GM19468 (cell line): ENCODE data around the gene LNPEP.
"Not testable (repeated sequence)": the region's sequence is repeated elsewhere in the genome, so short reads cannot be mapped to it uniquely, and the experiment has no call there.

Experiments
- ATAC-seq: cut with Tn5 transposase; IDR thresholded peaks from one replicate; pipeline ENCODE4 v1.9.1; 2021; ENCODE audit warnings: mild to moderate bottlenecking, moderate library complexity, moderate number of reproducible peaks; ENCODE audit not compliant: unreplicated experiment; ENCODE audit errors: extremely low read depth

The LNPEP gene

GRCh38 chr5:97044052-97044451 is 108.2 kb downstream of the LNPEP start:
- no peak for ATAC-seq

DNA sequence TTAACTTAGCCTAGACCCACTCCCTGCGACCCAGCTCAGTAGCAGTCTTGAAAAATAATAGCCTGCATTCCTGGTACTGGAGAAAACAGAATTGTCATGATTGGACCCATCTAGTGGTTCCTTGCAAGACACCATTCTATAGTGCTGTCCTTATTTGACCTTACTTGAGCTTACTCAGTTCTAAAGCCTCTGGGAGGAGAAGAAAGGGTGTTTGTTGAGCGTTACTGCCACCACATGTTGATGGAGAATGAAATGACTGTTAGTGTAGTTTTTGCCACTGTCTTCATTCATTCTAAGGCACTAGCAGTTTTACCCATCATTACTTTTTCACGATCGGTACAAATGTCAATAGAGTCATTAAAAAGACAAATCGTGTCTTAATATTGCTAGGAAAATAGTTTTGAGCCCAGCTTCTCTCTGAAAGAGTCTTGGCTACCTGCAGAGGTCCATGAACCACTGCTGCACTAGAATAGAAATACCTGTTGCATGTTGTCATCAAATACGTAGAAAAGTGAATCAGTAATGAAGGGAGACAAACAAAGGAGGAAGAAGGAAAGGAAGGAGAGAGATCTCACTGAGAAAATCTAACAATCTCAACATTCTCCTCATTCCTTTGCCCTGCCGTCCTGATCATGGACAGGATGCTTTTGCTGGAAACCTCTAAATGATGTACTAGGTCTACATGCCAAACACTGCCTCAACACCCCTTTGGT is 110.5 kb downstream of the LNPEP start:
- ATAC-seq = no peak

DNA sequence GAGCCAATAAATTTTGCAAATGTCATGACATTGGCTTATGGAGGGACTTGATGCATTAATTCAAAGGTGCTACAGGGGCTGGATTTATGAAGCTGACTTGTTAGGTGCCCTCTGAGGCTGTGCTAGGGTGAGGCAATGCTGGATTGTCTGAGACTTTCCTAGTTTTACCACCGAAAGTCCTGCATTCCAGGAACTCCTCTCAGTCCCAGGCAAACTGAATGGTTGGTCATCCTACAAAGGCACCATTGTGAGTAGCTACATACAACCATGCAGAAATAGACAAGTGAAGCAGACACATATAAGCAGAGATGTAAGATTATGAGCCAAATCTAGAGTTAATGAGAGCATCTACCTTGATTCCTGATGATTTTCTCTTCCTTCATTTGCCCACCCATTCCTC is 111.2 kb downstream of the LNPEP start:
- no peak for ATAC-seq

GRCh38 chr5:97049175-97049574 is 113.3 kb downstream of the LNPEP start:
- ATAC-seq = no peak

DNA sequence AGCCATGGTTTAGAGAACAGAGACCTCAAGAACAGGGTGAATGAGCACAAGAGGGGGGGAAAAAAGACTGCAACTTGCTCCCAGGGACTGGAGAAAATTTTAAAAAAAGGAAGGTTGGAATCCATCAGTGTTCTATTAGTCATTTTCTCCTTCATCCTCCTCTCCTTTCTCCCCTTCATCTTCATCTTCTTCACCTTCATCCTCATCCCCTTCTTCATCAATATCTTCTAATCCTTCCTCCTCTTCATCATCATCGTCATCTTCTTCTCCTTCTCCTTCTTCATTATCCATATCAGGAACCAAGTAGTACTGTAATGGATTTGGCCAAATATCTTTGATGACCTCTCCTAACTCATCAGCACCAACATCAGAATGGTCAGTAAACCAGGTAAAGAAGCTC is 120.4 kb downstream of the LNPEP start:
- no peak for ATAC-seq

GRCh38 chr5:97062046-97062445 is 126.2 kb downstream of the LNPEP start:
- no peak for ATAC-seq

GRCh38 chr5:97063251-97063650 is 127.4 kb downstream of the LNPEP start:
- ATAC-seq = no peak

GRCh38 chr5:97065475-97065874 is 129.6 kb downstream of the LNPEP start:
- no peak for ATAC-seq

DNA sequence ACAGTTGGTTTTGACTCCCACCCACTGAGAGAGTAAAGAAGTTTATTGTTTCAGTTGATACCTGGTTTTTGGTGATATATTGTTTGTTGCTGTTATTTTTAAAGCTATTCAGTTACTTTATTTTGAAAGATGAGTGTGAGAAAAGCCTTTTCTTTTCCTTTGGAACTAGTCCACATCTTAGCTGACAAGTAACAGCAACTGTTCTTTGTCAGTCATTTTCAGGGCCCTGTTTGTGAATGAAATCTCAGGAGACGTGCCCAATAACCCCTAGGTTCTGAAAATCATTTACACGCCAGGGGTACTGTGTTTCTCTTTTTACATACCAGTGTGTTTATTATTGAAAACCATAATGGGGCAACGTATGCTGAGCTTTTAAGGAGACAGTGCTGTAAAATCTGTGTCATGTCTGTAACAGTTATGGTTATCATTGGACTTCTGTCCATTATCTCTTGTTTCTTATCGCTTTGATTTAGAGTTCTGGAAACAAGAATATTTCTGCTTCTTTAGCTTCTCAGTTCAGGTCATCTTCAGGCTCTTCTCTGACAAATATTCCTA is 131.5 kb downstream of the LNPEP start:
- ATAC-seq = no peak

- ATAC-seq = no peak
Observed at GRCh38 chr5:97070234-97070633, 134.4 kb downstream of the LNPEP start.

DNA sequence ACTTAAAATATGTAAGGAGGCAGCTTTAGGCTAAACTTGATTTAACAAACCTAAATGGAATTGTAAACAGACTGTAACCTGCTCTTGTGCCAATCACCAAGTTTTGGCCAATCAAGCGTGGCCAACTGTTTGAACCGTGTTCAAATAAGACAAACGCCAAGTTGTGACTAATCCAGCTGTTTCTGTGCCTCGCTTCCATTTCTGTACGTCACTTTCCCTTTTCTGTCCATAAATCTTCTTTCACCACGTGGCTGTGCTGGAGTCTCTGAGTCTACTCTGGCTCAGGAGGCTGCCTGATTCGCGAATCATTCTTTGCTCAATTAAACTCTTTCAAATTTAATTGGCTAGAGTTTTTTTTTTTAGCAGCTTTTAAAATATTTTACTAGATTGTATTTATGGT is 135.2 kb downstream of the LNPEP start:
- no peak for ATAC-seq

- ATAC-seq = no peak
Observed at GRCh38 chr5:97071993-97072392, 136.1 kb downstream of the LNPEP start.

DNA sequence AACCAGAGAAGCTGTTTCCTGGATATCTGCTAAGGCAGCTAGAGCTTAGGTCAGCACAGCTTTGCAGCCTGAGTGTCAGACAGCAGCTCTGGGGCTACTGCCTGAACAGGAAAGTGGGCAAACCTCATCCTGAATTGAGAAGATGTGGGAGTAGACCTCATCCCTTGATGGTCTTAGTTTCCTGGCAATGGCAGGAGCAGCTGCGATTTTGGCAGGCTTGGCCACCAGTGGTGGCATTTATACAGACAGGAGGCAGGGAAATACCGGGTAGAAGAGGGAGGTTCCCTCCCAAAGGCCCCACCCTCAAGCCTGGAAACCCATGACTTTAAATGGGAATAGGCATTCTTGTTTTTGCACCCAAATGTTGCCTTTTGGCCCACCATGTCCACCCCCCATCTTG is 136.8 kb downstream of the LNPEP start:
- no peak for ATAC-seq

DNA sequence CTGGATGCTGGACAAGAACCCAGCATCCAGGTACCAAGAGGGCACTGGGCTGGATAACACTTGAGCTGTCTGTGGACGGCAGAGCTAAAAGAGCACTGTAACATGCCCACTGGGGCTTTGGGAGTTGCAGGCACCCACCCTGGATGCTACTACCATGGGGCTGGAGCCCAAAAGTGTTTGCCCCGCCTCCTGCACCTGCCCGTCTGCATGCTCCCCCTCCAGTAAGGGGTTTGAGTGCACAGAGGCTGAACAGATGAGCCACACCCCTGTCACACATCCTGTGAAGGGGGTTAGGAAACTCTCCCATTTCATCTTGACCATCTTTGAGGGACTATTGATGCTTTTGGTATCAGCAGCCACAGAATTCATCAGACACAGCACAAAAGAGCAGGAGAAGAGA is 137.5 kb downstream of the LNPEP start:
- no peak for ATAC-seq

GRCh38 chr5:97074859-97075489 is 139.1 kb downstream of the LNPEP start:
- ATAC-seq = no peak

DNA sequence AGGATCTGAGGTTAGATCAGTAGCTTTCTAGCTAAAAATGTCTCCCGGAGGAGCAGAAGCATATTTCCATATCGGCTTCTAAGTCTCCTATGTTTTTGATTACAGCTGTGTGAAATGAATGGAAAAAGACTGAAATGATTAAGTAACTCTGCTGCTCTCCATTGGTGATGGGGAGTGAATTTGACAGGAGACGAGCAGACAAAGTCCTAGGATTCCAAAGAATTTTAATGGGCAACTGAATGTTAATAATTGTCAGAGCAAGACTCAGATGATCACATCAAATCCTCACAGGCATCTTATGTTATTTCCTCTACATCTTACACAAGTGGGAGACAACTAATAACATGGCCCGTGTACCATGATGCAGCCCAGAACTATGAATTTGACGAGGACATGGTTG is 139.8 kb downstream of the LNPEP start:
- no peak for ATAC-seq

DNA sequence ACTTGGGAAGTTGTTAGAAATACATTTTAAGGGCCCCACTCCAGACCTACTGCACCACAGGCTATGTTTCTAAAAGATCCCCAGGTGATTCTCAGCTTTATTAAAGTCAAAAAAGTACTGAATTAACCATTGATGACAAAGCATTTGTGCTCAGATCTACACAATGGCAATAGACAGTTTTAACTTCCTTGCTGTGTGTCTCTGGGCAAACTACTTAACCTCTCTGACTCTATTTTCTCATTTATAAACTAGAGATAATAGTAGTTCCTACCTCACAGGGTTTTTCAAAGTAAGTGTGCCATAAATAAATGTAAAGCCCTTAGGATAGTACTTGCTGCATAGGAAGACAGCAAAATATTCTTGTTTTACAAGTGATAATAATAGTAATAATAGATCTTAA is 140.2 kb downstream of the LNPEP start:
- ATAC-seq = no peak

DNA sequence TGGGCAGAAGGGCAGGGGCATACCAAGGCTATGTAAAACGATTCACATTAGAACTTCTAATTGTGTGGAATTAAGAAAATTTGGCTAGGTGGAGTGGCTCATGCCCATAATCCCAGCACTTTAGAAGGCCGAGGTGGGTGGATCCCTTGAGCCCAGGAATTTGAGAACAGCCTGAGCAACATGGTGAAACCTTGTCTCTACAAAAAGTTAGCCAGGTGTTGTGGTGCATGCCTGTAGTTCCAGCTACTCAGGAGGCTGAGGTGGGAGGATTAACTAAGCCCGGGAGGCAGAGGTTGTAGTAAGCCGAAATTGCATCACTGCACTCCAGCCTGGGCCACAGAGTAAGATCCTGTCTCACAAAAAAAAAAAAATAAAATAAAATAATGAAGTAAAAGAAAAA is 141.4 kb downstream of the LNPEP start:
- ATAC-seq = no peak

DNA sequence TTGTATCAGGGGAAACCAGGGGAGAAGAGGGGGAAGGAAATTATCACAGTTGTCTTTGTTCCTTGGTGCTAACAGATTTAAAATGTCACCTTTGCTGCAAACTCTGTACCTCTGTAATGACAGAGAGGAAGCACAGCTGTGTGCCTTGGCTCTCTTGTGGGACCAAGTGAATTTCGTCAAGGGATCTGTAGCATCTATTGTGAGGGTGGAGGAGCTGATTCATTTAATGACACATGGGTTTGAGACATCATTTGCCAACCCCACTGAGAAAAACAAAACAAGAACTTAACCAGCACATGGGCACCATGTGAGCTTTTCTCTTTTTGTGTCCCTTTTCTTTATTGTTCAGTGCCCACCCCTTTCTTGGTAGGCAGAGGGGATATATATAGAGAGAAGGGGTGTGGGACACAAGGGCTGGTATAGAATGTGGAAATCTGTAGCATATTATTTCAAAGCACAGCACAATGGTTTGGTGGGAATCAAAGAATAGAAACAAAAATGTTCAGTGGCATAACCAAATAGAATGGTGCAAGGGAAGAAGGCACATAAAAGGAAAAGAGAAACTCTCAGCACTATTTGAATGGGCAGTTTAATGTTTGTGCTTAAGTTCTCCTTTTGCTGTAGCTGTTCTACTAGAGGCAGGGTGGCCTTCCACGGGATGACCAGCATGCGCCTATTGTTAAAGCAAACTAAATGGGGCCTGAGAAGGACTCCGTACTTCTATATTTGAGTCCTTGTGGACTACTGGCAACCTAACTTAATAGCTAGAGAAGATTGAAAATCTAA is 143.3 kb downstream of the LNPEP start:
- no peak for ATAC-seq

DNA sequence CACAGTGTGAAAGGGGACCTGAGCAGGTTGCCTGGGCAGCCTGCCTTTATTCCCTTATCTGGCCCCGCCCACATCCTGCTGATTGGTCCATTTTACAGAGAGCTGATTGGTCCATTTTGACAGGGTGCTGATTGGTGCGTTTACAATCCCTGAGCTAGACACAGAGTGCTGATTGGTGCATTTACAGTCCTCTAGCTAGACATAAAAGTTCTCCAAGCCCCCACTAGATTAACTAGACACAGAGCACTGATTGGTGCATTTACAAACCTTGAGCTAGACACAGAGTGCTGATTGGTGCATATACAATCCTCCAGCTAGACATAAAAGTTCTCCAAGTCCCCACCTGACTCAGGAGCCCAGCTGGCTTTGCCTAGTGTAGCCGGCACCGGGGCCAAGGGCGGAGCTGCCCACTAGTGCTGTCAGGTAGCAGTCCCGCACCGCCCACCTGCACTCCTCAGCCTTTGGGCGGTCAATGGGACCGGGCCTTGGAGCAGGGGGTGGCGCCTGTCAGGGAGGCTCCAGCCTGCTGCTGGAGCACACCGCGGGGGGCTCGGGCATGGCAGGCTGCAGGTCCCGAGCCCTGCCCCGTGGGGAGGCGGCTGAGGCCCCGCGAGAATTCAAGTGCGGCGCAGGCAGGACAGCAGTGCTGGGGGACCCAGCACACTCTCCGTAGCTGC is 149.0 kb downstream of the LNPEP start:
- not testable (repeated sequence) for ATAC-seq
